ENCODE data around the gene IL6ST. TPM values are rescaled to one million over a fixed set of nuclear protein-coding genes. Genes with fewer than 3 reads are reported as not detected.

IL6ST gene
- total and polyA plus RNA-seq, 9 donors: 45.9 to 406 (median 169) TPM

GRCh38 chr5:55913466-55914413 lies 81.0 kb downstream of the IL6ST start:
- Histone ChIP-seq H3K27me3 (no peaks in the 10 kb centered on the region), H3K36me3 (no peaks in the 10 kb centered on the region), H3K4me3 (no peak overlapping the region), H3K9me3 (no peaks in the 10 kb centered on the region), H3K4me1 (ENCODE audit: insufficient read depth) (no peaks in the 10 kb centered on the region), H3K27ac (no peak overlapping the region)
- intact Hi-C loops (cut with DNase I): no loop called here
- 92 to 94% (median 93%) methylated on average over 10 of the region's 10 CpGs for WGBS, 3 donors
- DNase-seq: no peak
- TF ChIP-seq CTCF (IDR thresholded peaks at IDR 0.05): no peak
- no peak for TF ChIP-seq POLR2A (IDR thresholded peaks at IDR 0.05)

GRCh38 chr5:55911784-55912653 lies 82.7 kb downstream of the IL6ST start:
- no peak for DNase-seq
- Histone ChIP-seq H3K36me3 (no peaks in the 10 kb centered on the region), H3K27ac (no peak overlapping the region), H3K27me3 (no peaks in the 10 kb centered on the region), H3K9me3 (no peaks in the 10 kb centered on the region), H3K4me3 (no peak overlapping the region), H3K4me1 (ENCODE audit: insufficient read depth) (no peaks in the 10 kb centered on the region)
- intact Hi-C loops (cut with DNase I): no loop called here
- WGBS, 3 donors: 47 to 54% (median 50%) methylated on average over 2 of the region's 2 CpGs
- TF ChIP-seq POLR2A (IDR thresholded peaks at IDR 0.05) (no peak), CTCF (IDR thresholded peaks at IDR 0.05) (no peak), EP300 (IDR thresholded peaks at IDR 0.05) (no peak)

GRCh38 chr5:55908804-55909203 lies 86.0 kb downstream of the IL6ST start:
- no peak for DNase-seq
- Histone ChIP-seq H3K9me3 (no peaks in the 10 kb centered on the region), H3K4me3 (no peak overlapping the region), H3K27ac (no peak overlapping the region), H3K36me3 (no peaks in the 10 kb centered on the region), H3K4me1 (ENCODE audit: insufficient read depth) (no peaks in the 10 kb centered on the region), H3K27me3 (no peaks in the 10 kb centered on the region)
- WGBS, 3 donors: 35 to 97% (median 85%) methylated on average over 1 of the region's 1 CpG
- TF ChIP-seq EP300 (IDR thresholded peaks at IDR 0.05) (no peak), POLR2A (IDR thresholded peaks at IDR 0.05) (no peak), CTCF (IDR thresholded peaks at IDR 0.05) (no peak)
- intact Hi-C loops (cut with DNase I): no loop called here

- TF ChIP-seq CTCF (IDR thresholded peaks at IDR 0.05): no peak
- no peak for TF ChIP-seq POLR2A (IDR thresholded peaks at IDR 0.05)
- no peak for TF ChIP-seq EP300 (IDR thresholded peaks at IDR 0.05)
- intact Hi-C loops (cut with DNase I): no loop called here
- H3K27me3 ChIP-seq: no peaks in the 10 kb centered on the region
- DNase-seq: no peak
- 93 to 97% (median 96%) methylated on average over 7 of the region's 7 CpGs for WGBS, 3 donors
- no peaks in the 10 kb centered on the region for H3K36me3 ChIP-seq
- H3K9me3 ChIP-seq: no peaks in the 10 kb centered on the region
- no peak overlapping the region for H3K27ac ChIP-seq
- H3K4me1 ChIP-seq (ENCODE audit: insufficient read depth): no peaks in the 10 kb centered on the region
- H3K4me3 ChIP-seq: no peak overlapping the region
Observed at GRCh38 chr5:55907927-55908326, 86.8 kb downstream of the IL6ST start.
